ENCODE data around the gene PRKCA. TPM values are rescaled to one million over a fixed set of nuclear protein-coding genes. Genes with fewer than 3 reads are reported as not detected.
"Not testable (repeated sequence)": the region's sequence is repeated elsewhere in the genome, so short reads cannot be mapped to it uniquely, and the experiment has no call there.

Gene PRKCA
- total and polyA plus RNA-seq, 4 donors = 3.0 to 14.1 (median 5.4) TPM

DNA sequence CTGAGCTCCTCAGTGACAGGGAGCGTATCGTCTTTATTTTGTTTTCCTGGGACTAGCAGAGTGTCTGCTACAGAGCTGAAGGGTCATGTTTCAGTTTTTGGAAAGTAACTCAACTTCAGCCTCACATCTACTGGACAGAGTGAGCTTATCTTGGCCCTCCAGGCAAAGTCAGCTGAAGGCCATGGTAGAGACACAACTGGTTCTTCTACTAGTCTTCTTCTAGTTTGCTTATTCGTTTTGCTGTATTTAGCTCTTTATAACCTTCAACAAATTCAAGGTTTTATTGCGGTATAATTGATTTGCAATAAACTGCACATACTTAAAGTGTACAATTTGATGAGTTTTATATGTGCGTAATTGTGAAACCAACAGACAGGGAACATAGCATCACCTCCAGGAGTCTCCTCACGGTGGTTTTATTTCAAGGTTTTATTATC is 6.1 kb upstream of the PRKCA start:
- H3K36me3 ChIP-seq (ENCODE audit: control insufficient read depth in 4 of 4, insufficient read depth in 3 of 4, low read depth in 1 of 4, low read length in 3 of 4) = no peaks in the 10 kb centered on the region
- WGBS = 82% methylated on average over 6 of the region's 6 CpGs
- H3K27ac ChIP-seq (ENCODE audit: low read depth in 1 of 2, low read length in 2 of 2) = no peak overlapping the region
- TF ChIP-seq YY1 (IDR thresholded peaks at IDR 0.05) (no peak), ATF3 (IDR thresholded peaks at IDR 0.05) (no peak), RAD21 (IDR thresholded peaks at IDR 0.05) (no peak), JUND (IDR thresholded peaks at IDR 0.05) (no peak), TAF1 (conservative IDR thresholded peaks at IDR 0.05) (no peak), FOXA2 (IDR thresholded peaks at IDR 0.05) (no peak), FOXA1 (IDR thresholded peaks at IDR 0.05) (no peak), GABPA (IDR thresholded peaks at IDR 0.05 in 1 of 2, conservative IDR thresholded peaks at IDR 0.05 in 1 of 2) (no peak), EGR1 (IDR thresholded peaks at IDR 0.05; ENCODE audit: low read depth in 2 of 2) (no peak), HNF4A (conservative IDR thresholded peaks at IDR 0.05) (no peak)
- TF ChIP-seq, protein P1, sequence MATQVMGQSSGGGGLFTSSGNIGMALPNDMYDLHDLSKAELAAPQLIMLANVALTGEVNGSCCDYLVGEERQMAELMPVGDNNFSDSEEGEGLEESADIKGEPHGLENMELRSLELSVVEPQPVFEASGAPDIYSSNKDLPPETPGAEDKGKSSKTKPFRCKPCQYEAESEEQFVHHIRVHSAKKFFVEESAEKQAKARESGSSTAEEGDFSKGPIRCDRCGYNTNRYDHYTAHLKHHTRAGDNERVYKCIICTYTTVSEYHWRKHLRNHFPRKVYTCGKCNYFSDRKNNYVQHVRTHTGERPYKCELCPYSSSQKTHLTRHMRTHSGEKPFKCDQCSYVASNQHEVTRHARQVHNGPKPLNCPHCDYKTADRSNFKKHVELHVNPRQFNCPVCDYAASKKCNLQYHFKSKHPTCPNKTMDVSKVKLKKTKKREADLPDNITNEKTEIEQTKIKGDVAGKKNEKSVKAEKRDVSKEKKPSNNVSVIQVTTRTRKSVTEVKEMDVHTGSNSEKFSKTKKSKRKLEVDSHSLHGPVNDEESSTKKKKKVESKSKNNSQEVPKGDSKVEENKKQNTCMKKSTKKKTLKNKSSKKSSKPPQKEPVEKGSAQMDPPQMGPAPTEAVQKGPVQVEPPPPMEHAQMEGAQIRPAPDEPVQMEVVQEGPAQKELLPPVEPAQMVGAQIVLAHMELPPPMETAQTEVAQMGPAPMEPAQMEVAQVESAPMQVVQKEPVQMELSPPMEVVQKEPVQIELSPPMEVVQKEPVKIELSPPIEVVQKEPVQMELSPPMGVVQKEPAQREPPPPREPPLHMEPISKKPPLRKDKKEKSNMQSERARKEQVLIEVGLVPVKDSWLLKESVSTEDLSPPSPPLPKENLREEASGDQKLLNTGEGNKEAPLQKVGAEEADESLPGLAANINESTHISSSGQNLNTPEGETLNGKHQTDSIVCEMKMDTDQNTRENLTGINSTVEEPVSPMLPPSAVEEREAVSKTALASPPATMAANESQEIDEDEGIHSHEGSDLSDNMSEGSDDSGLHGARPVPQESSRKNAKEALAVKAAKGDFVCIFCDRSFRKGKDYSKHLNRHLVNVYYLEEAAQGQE (IDR thresholded peaks at IDR 0.05) = no peak
- H3K27me3 ChIP-seq (ENCODE audit: control insufficient read depth in 4 of 4, insufficient read depth in 4 of 4, low read length in 3 of 4) = no peaks in the 10 kb centered on the region
- H3K4me1 ChIP-seq (ENCODE audit: control insufficient read depth in 4 of 4, insufficient read depth in 4 of 4, low read length in 3 of 4) = peaks cover 0 to 1% (median 0%) of the 10 kb centered on the region in 4 donors
- H3K9ac ChIP-seq (ENCODE audit: low read depth in 1 of 2, low read length in 2 of 2) = no peak overlapping the region
- DNase-seq (ENCODE audit: low spot score) = no peak
- no peaks in the 10 kb centered on the region for H3K9me3 ChIP-seq (ENCODE audit: control insufficient read depth in 4 of 4, low read length in 3 of 4)
- no peak overlapping the region for H3K4me3 ChIP-seq (ENCODE audit: low read depth in 1 of 3, low read length in 3 of 3)

DNA sequence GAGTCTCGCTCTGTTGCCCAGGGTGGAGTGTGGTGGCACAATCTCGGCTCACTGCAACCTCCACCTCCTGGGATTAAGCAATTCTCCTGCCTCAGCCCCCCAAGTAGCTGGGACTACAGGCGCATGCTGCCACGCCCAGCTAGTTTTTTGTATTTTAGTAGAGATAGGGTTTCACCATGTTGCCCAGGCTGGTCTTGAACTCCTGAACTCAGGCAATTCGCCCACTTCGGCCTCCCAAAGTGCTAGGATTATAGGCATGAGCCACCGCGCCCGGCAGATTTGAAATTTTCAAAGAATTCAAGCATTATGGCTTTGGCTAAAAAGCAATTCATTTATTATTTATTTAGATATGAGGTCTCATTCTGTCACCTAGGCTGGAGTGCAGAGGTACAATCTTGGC is 5.0 kb upstream of the PRKCA start:
- H3K4me1 ChIP-seq (ENCODE audit: control insufficient read depth in 4 of 4, insufficient read depth in 4 of 4, low read length in 3 of 4); H3K36me3 ChIP-seq (ENCODE audit: control insufficient read depth in 4 of 4, insufficient read depth in 3 of 4, low read depth in 1 of 4, low read length in 3 of 4); H3K27me3 ChIP-seq (ENCODE audit: control insufficient read depth in 4 of 4, insufficient read depth in 4 of 4, low read length in 3 of 4); H3K9ac ChIP-seq (ENCODE audit: low read depth in 1 of 2, low read length in 2 of 2); H3K27ac ChIP-seq (ENCODE audit: low read depth in 1 of 2, low read length in 2 of 2); H3K4me3 ChIP-seq (ENCODE audit: low read depth in 1 of 3, low read length in 3 of 3); DNase-seq (ENCODE audit: low spot score); H3K9me3 ChIP-seq (ENCODE audit: control insufficient read depth in 4 of 4, low read length in 3 of 4): not testable (repeated sequence)
- 98% methylated on average over 9 of the region's 9 CpGs for WGBS

GRCh38 chr17:66299711-66300110 is 2.7 kb upstream of the PRKCA start:
- H3K27me3 ChIP-seq (ENCODE audit: control insufficient read depth in 4 of 4, insufficient read depth in 4 of 4, low read length in 3 of 4) = no peaks in the 10 kb centered on the region
- 93% methylated on average over 4 of the region's 4 CpGs for WGBS
- H3K9ac ChIP-seq (ENCODE audit: low read depth in 1 of 2, low read length in 2 of 2) = no peak overlapping the region
- H3K27ac ChIP-seq (ENCODE audit: low read depth in 1 of 2, low read length in 2 of 2) = no peak overlapping the region
- DNase-seq (ENCODE audit: low spot score) = no peak
- H3K4me3 ChIP-seq (ENCODE audit: low read depth in 1 of 3, low read length in 3 of 3) = no peak overlapping the region
- TF ChIP-seq RAD21 (IDR thresholded peaks at IDR 0.05) = no peak
- no peak for TF ChIP-seq FOXA1 (IDR thresholded peaks at IDR 0.05)
- TF ChIP-seq RXRA (IDR thresholded peaks at IDR 0.05) = no peak
- TF ChIP-seq, protein P1 (IDR thresholded peaks at IDR 0.05) = no peak
- TF ChIP-seq EGR1 (IDR thresholded peaks at IDR 0.05; ENCODE audit: low read depth in 2 of 2) = no peak
- TF ChIP-seq HNF4A (conservative IDR thresholded peaks at IDR 0.05) = no peak
- TF ChIP-seq NR2F2 (IDR thresholded peaks at IDR 0.05) = no peak
- TF ChIP-seq FOXA2 (IDR thresholded peaks at IDR 0.05) = no peak
- TF ChIP-seq TAF1 (conservative IDR thresholded peaks at IDR 0.05) = no peak
- no peak for TF ChIP-seq YY1 (IDR thresholded peaks at IDR 0.05)
- no peak for TF ChIP-seq JUND (IDR thresholded peaks at IDR 0.05)
- TF ChIP-seq GABPA (IDR thresholded peaks at IDR 0.05 in 1 of 2, conservative IDR thresholded peaks at IDR 0.05 in 1 of 2) = no peak
- no peaks in the 10 kb centered on the region for H3K9me3 ChIP-seq (ENCODE audit: control insufficient read depth in 4 of 4, low read length in 3 of 4)
- peaks cover 6 to 15% (median 10%) of the 10 kb centered on the region in 4 donors for H3K4me1 ChIP-seq (ENCODE audit: control insufficient read depth in 4 of 4, insufficient read depth in 4 of 4, low read length in 3 of 4)
- H3K36me3 ChIP-seq (ENCODE audit: control insufficient read depth in 4 of 4, insufficient read depth in 3 of 4, low read depth in 1 of 4, low read length in 3 of 4) = no peaks in the 10 kb centered on the region

Measured in liver (tissue), 9 donors.